Measurements from ENCODE around the gene BEX1. TPM values are rescaled to one million over a fixed set of nuclear protein-coding genes. Genes with fewer than 3 reads are reported as not detected.

The BEX1 gene
- total and polyA plus RNA-seq, 2 experiments from 2014 or later: 60.6 to 72.2 TPM

GRCh38 chrX:103017542-103017941 lies 46.4 kb downstream of the BEX1 start:
- no peak overlapping the region for H2AFZ ChIP-seq
- WGBS (ENCODE audit: low lambda C conversion rate, missing lambda C conversion rate): 40% methylated on average over 4 of the region's 4 CpGs
- no peaks in the 10 kb centered on the region for H4K20me1 ChIP-seq (ENCODE audit: insufficient read depth, poor library complexity, severe bottlenecking)
- no peaks in the 10 kb centered on the region for H3K4me1 ChIP-seq (ENCODE audit: insufficient read depth)
- H3K27ac ChIP-seq: no peak overlapping the region
- TF ChIP-seq EZH2 (IDR thresholded peaks at IDR 0.05; ENCODE audit: borderline replicate concordance) (no peak), EZH2phosphoT487 (IDR thresholded peaks at IDR 0.05; ENCODE audit: low read depth, severe bottlenecking, unreplicated experiment) (no peak), CTCF (IDR thresholded peaks at IDR 0.05; ENCODE audit: poor library complexity) (no peak)
- H3K4me2 ChIP-seq: no peak overlapping the region
- no peaks in the 10 kb centered on the region for H3K79me2 ChIP-seq
- H3K9me3 ChIP-seq (ENCODE audit: low read depth): no peaks in the 10 kb centered on the region
- H3K36me3 ChIP-seq (replicated peaks; ENCODE audit: insufficient read depth, low read depth): no peaks in the 10 kb centered on the region
- no peaks in the 10 kb centered on the region for H3K27me3 ChIP-seq
- H3K4me3 ChIP-seq: no peak overlapping the region
- no peaks in the 10 kb centered on the region for H3K9me2 ChIP-seq (replicated peaks; ENCODE audit: insufficient read depth)
- no peak for DNase-seq (ENCODE audit: low spot score)

- WGBS (ENCODE audit: low lambda C conversion rate, missing lambda C conversion rate): 66% methylated on average over 3 of the region's 3 CpGs
- no peaks in the 10 kb centered on the region for H3K9me2 ChIP-seq (replicated peaks; ENCODE audit: insufficient read depth)
These were observed 51.0 kb downstream of the BEX1 start for GRCh38 chrX:103012945-103013344.

More at GRCh38 chrX:103012945-103013344, 51.0 kb downstream of the BEX1 start:
- no peak for DNase-seq (ENCODE audit: low spot score)
- no peaks in the 10 kb centered on the region for H4K20me1 ChIP-seq (ENCODE audit: insufficient read depth, poor library complexity, severe bottlenecking)
- H2AFZ ChIP-seq: no peak overlapping the region
- H3K36me3 ChIP-seq (replicated peaks; ENCODE audit: insufficient read depth, low read depth): no peaks in the 10 kb centered on the region
- H3K4me1 ChIP-seq (ENCODE audit: insufficient read depth): no peaks in the 10 kb centered on the region
- no peaks in the 10 kb centered on the region for H3K79me2 ChIP-seq
- H3K4me2 ChIP-seq: no peak overlapping the region
- no peak overlapping the region for H3K27ac ChIP-seq
- no peak overlapping the region for H3K4me3 ChIP-seq
- TF ChIP-seq CTCF (IDR thresholded peaks at IDR 0.05; ENCODE audit: poor library complexity) (no peak), EZH2phosphoT487 (IDR thresholded peaks at IDR 0.05; ENCODE audit: low read depth, severe bottlenecking, unreplicated experiment) (no peak), EZH2 (IDR thresholded peaks at IDR 0.05; ENCODE audit: borderline replicate concordance) (no peak)
- H3K9me3 ChIP-seq (ENCODE audit: low read depth): no peaks in the 10 kb centered on the region
- H3K27me3 ChIP-seq: no peaks in the 10 kb centered on the region

Other genes starting within 250 kb of the BEX1 start
- gene RAB40AL, start 126.9 kb downstream of the BEX1 start, total RNA-seq: 1.2 TPM in 1 of 2 replicates, not detected in the other
- gene RAB40AL, start 126.9 kb downstream of the BEX1 start, polyA plus RNA-seq: 0.58 and 0.80 TPM in 2 replicates
- not detected in 2 replicates for gene NXF3, start 29.0 kb upstream of the BEX1 start, total RNA-seq
- 1.9 TPM in 1 of 2 replicates, not detected in the other for gene NXF3, start 29.0 kb upstream of the BEX1 start, polyA plus RNA-seq
- 55.6 and 75.6 TPM in 2 replicates for gene BEX4, start 150.9 kb upstream of the BEX1 start, total RNA-seq
- gene BEX4, start 150.9 kb upstream of the BEX1 start, polyA plus RNA-seq: 112 and 119 TPM in 2 replicates
- 143 and 153 TPM in 2 replicates for gene TCEAL8, start 191.0 kb upstream of the BEX1 start, total RNA-seq
- 123 and 127 TPM in 2 replicates for gene TCEAL8, start 191.0 kb upstream of the BEX1 start, polyA plus RNA-seq
- gene TCEAL5, start 212.6 kb upstream of the BEX1 start, total RNA-seq: not detected in 2 replicates
- 0.17 TPM in 1 of 2 replicates, not detected in the other for gene TCEAL5, start 212.6 kb upstream of the BEX1 start, polyA plus RNA-seq
- gene BEX2, start 246.8 kb upstream of the BEX1 start, total RNA-seq: 28.1 and 37.7 TPM in 2 replicates
- gene BEX2, start 246.8 kb upstream of the BEX1 start, polyA plus RNA-seq: 39.1 and 45.4 TPM in 2 replicates

All from hepatocyte (in vitro differentiated cells).